K562 (cell line): ENCODE measurements around the gene MYL4. TPM values are rescaled to one million over a fixed set of nuclear protein-coding genes. Genes with fewer than 3 reads are reported as not detected.
A peak's percentile ranks its signal among the peaks of the same experiment; 100 is the strongest.

Source experiments
- CUX1 ChIP-seq: fragments of 200-800 bp; sonication (Bioruptor generic); IDR thresholded peaks from 2 replicates; pipeline ENCODE4 v1.6.1; 2016; ENCODE audit warnings: missing genetic modification characterization, missing compliant biosample characterization
- E2F8 ChIP-seq: fragments of 450-650 bp; IDR thresholded peaks from 2 replicates; pipeline ENCODE4 v1.7.1; 2018; ENCODE audit warnings: mild to moderate bottlenecking, low read depth; ENCODE audit not compliant: partially characterized antibody
- MLLT1 ChIP-seq, 2 experiments: fragments of 450-650 bp; IDR thresholded peaks; 2 replicates each; pipeline ENCODE4 v1.6.1; 2016
- MNT ChIP-seq, 2 experiments: fragments of 450-650 bp; conservative IDR thresholded peaks; 2 replicates each; pipeline ENCODE4 v1.6.1; 2017; ENCODE audit warnings: mild to moderate bottlenecking in 2 of 2, moderate library complexity in 2 of 2
- NBN ChIP-seq: fragments of 450-650 bp; IDR thresholded peaks from 2 replicates; pipeline ENCODE4 v1.6.1; 2016; ENCODE audit warnings: low read depth, mild to moderate bottlenecking
- ZNF407 ChIP-seq: fragments of 450-650 bp; IDR thresholded peaks from 2 replicates; pipeline ENCODE4 v1.6.1; 2016; ENCODE audit warnings: low read depth
- polyA plus RNA-seq, 8 experiments: library from polyadenylated mRNA; depleted of rRNA in 4 of 8; stranded (reverse) in 5 of 8; unstranded in 3 of 8; fragments of >200 nt; fragmentation: Nextera tagmentation in 2 of 8; fragmentation: Illumina TruSeq in 1 of 8; extraction: Ambion mirVana in 2 of 8; extraction: Trizol in 1 of 8; gene quantifications; 2 replicates each; pipeline versions ENCODE4 v1.2.1 to v1.2.3, GENCODE V29; 2011 to 2014; ENCODE audit warnings: inconsistent platforms in 1 of 8, missing spikeins in 1 of 8
- total RNA-seq, 7 experiments: library from RNA; depleted of rRNA in 6 of 7; stranded (reverse); fragments of >200 nt in 6 of 7; fragmentation: Illumina TruSeq in 2 of 7; extraction: Trizol in 2 of 7; gene quantifications; 2 replicates each; pipeline versions ENCODE4 v1.2.1 to v1.2.3, GENCODE V29; 2011 to 2021; ENCODE audit warnings: low replicate concordance in 1 of 7

The MYL4 gene
- total and polyA plus RNA-seq, 9 of the 15 experiments (the other 6 are each of a cell fraction or from before 2014, with no cell fraction given) = 117 to 423 (median 221) TPM

GRCh38 chr17:47189732-47190237 is 19.4 kb upstream of the MYL4 start (continued):
- TF ChIP-seq CUX1 (CRISPR knock-in tag) = peak; percentile 58; the same call in 1 of the 2 replicates
- TF ChIP-seq MNT (conservative IDR thresholded peaks at IDR 0.05) = 0 out of 4 replicates have a peak, but pooled peaks of 1 of the 2 experiments have one; percentile 13
- 0 out of 2 replicates have a peak, but pooled peaks have one; percentile 52 for TF ChIP-seq NBN
- TF ChIP-seq MLLT1 (IDR thresholded peaks at IDR 0.05) = peak; percentile 32 to 63; a peak in 2 of 4 replicates
- no peak for TF ChIP-seq E2F8
- TF ChIP-seq ZNF407 = no peak
